IPS-18c (cell line): ENCODE results near the gene ZNF804B.

ENCODE experiments used
- H3K4me3 ChIP-seq: 2 replicates; pipeline ENCODE4 v1.7.0; 2013; ENCODE audit warnings: low read depth, mild to moderate bottlenecking, low read length, moderate library complexity; ENCODE audit not compliant: insufficient read depth
- H3K9me3 ChIP-seq: one replicate; pipeline ENCODE4 v1.6.1; 2013; ENCODE audit warnings: mild to moderate bottlenecking, low read length, moderate library complexity; ENCODE audit not compliant: control insufficient read depth, insufficient read depth

The ZNF804B gene

DNA sequence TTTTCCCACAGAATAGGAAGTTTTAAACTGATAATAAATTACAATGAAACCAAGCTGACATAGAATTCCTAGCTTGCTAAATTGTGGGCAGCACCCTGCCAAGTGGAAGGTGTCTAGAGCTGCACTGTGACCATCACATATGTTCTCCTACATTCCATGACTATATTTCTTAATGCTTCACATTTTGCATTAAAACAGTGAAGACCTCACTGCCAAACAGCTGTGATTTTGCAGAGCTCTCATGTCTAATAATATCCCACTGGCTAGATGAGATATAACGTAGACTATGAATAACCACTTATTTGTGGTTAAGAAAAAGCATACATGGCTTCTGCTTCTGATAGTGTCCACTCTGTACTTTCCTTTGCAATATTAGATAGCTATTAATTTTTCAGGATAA is 264.4 kb downstream of the ZNF804B start:
- no peaks in the 10 kb centered on the region for H3K9me3 ChIP-seq
- no peak overlapping the region for H3K4me3 ChIP-seq

GRCh38 chr7:89027781-89028180 is 268.3 kb downstream of the ZNF804B start:
- Histone ChIP-seq H3K4me3 (no peak overlapping the region), H3K9me3 (no peaks in the 10 kb centered on the region)

GRCh38 chr7:89028319-89028718 is 268.8 kb downstream of the ZNF804B start:
- Histone ChIP-seq H3K9me3 (no peaks in the 10 kb centered on the region), H3K4me3 (no peak overlapping the region)

- Histone ChIP-seq H3K4me3 (no peak overlapping the region), H3K9me3 (no peaks in the 10 kb centered on the region)
Measured at GRCh38 chr7:89029864-89030263, 270.4 kb downstream of the ZNF804B start.

- no peak overlapping the region for H3K4me3 ChIP-seq
- H3K9me3 ChIP-seq, result peaks cover 11% of the 10 kb centered on the region
Measured at GRCh38 chr7:89041240-89041639, 281.7 kb downstream of the ZNF804B start.

DNA sequence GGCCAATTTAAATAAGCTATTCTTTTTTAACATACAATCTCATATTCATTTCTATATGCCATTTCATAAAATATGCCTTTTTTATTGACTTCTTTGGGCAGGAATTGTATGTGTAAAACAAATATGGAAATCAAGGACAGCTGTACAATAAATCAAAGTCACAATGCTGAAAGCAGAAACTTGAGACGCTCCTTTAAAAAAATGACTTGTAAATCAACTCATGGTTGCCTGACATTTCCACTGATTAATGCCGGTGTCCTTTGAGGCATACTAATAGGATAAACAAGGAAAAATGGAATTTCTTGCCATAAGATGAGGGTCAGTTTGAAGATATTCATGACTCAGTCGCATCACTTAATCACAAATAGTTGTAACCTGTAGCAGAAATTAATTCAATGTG is 283.4 kb downstream of the ZNF804B start:
- H3K4me3 ChIP-seq, result no peak overlapping the region
- H3K9me3 ChIP-seq, result peaks cover 11% of the 10 kb centered on the region

GRCh38 chr7:89049043-89049442 is 289.5 kb downstream of the ZNF804B start:
- H3K4me3 ChIP-seq, result no peak overlapping the region
- H3K9me3 ChIP-seq, result peaks cover 11% of the 10 kb centered on the region

- no peak overlapping the region for H3K4me3 ChIP-seq
- no peaks in the 10 kb centered on the region for H3K9me3 ChIP-seq
Measured at GRCh38 chr7:89053130-89053529, 293.6 kb downstream of the ZNF804B start.

DNA sequence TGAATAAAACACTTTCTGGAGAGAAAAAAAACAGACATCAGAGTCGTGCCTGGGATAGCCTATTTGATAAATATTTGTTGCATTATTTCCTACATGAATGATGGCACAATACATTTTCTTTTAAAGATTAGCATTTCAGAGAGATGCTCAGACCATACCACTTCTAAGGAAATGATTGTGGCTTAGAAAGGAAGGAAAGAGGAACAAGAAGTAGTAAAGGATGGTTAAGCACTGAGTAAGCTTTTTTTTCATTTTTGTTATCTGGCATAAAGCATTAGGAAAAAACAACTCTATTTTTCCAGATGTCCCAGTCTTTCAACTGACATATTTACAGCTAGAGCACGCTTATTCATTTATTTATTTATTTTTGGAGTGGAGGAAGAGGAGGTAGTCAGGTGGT is 294.9 kb downstream of the ZNF804B start:
- H3K4me3 ChIP-seq, result no peak overlapping the region
- no peaks in the 10 kb centered on the region for H3K9me3 ChIP-seq

DNA sequence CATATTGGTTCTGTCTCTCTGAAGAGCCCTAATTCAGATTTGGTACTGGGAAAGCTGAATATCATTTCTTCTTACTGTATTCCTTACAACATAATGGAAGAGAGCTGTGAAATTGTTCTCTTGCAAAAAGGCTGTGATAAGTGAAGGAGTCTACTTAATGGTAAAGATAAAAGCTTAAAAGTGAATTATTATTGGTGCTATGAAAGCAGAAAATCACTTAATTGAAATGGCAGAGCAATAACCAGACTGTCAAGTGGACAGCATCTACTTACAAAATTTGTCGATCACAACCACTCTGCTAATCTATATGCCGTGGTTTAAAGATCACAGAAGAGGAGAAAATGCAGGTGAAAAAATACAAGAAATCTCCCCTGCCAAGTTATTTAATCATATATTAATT is 300.7 kb downstream of the ZNF804B start:
- H3K4me3 ChIP-seq, result no peak overlapping the region
- no peaks in the 10 kb centered on the region for H3K9me3 ChIP-seq

GRCh38 chr7:89064831-89065230 is 305.3 kb downstream of the ZNF804B start:
- no peak overlapping the region for H3K4me3 ChIP-seq

DNA sequence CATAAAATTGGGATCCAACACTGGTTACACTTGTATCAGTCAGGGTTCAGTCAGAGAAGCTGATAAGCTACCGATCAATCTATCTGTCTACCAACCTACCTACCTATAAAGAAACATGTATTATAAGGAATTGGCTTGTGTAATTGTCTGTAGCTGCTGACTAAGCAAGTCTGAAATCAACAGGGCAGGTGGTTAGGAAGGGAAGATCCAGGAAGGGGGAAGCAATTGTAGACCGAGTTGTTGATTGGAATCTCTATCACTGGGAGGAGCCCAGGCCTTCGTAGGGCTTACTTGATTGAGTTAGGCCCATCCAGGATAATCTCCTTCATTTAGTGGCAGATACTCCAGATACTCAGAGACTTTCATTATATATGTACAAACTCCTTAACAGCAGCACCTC is 307.5 kb downstream of the ZNF804B start:
- Histone ChIP-seq H3K4me3 (no peak overlapping the region), H3K9me3 (no peaks in the 10 kb centered on the region)

More at GRCh38 chr7:89064831-89065230, 305.3 kb downstream of the ZNF804B start:
- H3K9me3 ChIP-seq, result no peaks in the 10 kb centered on the region

- no peak overlapping the region for H3K4me3 ChIP-seq
- no peaks in the 10 kb centered on the region for H3K9me3 ChIP-seq
Measured at GRCh38 chr7:89072081-89072480, 312.6 kb downstream of the ZNF804B start.

GRCh38 chr7:89073776-89074175 is 314.3 kb downstream of the ZNF804B start:
- Histone ChIP-seq H3K9me3 (no peaks in the 10 kb centered on the region), H3K4me3 (no peak overlapping the region)

- Histone ChIP-seq H3K4me3 (no peak overlapping the region), H3K9me3 (no peaks in the 10 kb centered on the region)
Measured at GRCh38 chr7:89077992-89078391, 318.5 kb downstream of the ZNF804B start.

DNA sequence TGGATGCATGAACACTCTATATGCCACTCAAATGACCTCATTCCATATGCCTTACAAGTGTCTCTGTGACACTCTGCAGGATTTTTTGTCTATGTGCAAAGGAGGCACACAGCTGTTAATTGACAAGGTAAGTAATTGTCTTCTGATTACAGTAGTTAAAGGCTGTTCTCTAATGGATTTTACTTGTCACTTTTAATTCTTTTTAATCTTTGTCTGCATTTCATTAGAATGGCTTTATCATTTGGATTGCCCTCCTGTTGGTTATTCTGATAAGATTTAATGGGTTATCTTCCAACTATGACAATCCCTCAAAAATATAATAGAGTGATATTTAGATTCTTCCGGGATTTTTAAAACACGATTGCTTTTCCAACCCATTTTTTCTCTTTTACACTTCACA is 326.1 kb downstream of the ZNF804B start:
- H3K9me3 ChIP-seq, result no peaks in the 10 kb centered on the region
- no peak overlapping the region for H3K4me3 ChIP-seq

- no peak overlapping the region for H3K4me3 ChIP-seq
- H3K9me3 ChIP-seq, result no peaks in the 10 kb centered on the region
Measured at GRCh38 chr7:89091550-89091949, 332.1 kb downstream of the ZNF804B start.

- Histone ChIP-seq H3K4me3 (no peak overlapping the region), H3K9me3 (no peaks in the 10 kb centered on the region)
Measured at GRCh38 chr7:89094269-89094668, 334.8 kb downstream of the ZNF804B start.

DNA sequence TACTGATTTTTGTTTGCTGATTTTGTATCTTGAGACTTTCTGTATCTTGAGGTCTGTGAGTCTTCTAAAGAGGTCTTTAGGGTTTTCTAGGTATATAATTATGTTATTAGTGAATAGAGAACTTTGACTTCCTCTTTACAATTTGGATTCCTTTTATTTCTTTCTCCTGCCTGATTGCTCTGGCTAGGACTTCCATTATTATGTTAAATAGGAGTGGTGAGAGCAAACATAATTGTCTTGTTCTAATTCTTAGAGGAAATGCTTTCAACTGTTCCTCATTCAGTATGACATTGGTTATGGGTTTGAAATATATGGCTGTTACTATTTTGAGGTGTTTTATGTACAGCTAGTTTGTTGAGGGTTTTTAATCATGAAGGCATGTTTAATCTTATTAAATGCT is 344.1 kb downstream of the ZNF804B start:
- Histone ChIP-seq H3K9me3 (no peaks in the 10 kb centered on the region), H3K4me3 (no peak overlapping the region)
